ENCODE data around the gene UNC13D.
"Not testable (repeated sequence)": the region's sequence is repeated elsewhere in the genome, so short reads cannot be mapped to it uniquely, and the experiment has no call there.

The UNC13D gene

GRCh38 chr17:75872434-75873351 is 28.5 kb upstream of the UNC13D start:
- H3K27ac ChIP-seq: peak overlapping the region; percentile 51
- TF ChIP-seq, protein P1, sequence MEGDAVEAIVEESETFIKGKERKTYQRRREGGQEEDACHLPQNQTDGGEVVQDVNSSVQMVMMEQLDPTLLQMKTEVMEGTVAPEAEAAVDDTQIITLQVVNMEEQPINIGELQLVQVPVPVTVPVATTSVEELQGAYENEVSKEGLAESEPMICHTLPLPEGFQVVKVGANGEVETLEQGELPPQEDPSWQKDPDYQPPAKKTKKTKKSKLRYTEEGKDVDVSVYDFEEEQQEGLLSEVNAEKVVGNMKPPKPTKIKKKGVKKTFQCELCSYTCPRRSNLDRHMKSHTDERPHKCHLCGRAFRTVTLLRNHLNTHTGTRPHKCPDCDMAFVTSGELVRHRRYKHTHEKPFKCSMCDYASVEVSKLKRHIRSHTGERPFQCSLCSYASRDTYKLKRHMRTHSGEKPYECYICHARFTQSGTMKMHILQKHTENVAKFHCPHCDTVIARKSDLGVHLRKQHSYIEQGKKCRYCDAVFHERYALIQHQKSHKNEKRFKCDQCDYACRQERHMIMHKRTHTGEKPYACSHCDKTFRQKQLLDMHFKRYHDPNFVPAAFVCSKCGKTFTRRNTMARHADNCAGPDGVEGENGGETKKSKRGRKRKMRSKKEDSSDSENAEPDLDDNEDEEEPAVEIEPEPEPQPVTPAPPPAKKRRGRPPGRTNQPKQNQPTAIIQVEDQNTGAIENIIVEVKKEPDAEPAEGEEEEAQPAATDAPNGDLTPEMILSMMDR (conservative IDR thresholded peaks at IDR 0.05): no peak

DNA sequence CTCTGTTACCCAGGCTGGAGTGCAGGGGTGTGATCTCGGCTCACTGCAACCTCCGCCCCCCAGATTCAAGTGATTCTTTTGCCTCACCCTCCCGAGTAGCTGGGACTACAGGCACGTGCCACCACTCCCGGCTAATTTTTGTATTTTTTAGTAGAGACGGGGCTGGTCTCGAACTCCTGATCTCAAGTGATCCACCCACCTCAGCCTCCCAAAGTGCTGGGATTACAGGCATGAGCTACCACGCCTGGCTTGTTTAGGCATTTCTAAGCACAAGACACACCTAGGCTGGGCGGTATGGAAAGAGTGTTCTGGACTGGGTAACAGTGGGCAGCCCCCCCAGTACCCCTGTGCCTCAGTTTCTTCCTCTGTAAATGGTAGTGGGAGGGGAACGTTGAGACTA is 26.0 kb upstream of the UNC13D start:
- H3K27ac ChIP-seq: not testable (repeated sequence)

- TF ChIP-seq, protein P1 (conservative IDR thresholded peaks at IDR 0.05): no peak
- H3K27ac ChIP-seq: no peak overlapping the region
Observed at GRCh38 chr17:75869282-75870141, 25.3 kb upstream of the UNC13D start.

DNA sequence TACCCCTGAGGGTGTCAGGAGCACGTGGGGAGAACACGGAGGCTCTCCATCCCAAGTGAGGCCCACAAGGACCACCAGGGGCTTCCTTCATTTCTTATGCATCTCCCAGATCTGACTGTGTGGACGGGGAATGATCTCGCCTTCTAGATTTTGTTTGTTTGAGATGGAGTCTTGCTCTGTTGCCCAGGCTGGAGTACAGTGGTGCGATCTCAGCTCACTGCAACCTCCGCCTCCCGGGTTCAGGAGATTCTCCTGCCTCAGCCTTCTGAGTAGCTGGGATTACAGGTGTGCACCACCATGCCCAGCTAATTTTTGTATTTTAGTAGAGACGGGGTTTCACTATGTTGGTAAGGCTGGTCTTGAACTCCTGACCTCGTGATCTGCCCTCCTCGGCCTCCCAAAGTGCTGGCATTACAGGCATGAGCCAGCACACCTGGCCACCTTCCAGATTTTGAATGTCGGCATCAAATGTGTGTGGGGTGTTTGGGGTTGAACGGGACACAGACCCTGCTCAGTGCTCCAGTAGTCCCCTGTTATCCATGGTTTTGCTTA is 24.6 kb upstream of the UNC13D start:
- H3K27ac ChIP-seq: not testable (repeated sequence)

- H3K27ac ChIP-seq: not testable (repeated sequence)
Observed at GRCh38 chr17:75865404-75866188, 21.4 kb upstream of the UNC13D start.

DNA sequence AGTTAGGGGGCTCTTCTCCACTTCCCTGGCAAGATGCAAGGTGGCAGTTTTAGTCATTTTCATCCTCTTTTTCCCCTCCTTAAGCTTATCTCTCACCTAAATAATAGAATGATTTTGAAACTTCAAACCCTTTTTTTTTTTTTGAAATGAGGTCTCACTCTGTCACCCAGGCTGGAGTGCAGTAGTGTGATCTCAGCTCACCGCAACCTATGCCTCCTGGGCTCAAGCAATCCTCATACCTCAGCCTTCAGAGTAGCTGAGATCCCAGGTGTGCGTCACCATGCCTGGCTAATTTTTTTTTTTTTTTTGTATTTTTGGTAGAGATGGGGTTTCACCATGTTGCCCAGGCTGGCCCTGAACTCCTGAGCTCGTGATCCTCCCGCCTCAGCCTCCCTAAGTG is 20.7 kb upstream of the UNC13D start:
- H3K27ac ChIP-seq: not testable (repeated sequence)

- TF ChIP-seq, protein P1 (conservative IDR thresholded peaks at IDR 0.05): no peak
- no peak overlapping the region for H3K27ac ChIP-seq
Observed at GRCh38 chr17:75864448-75864871, 20.3 kb upstream of the UNC13D start.

GRCh38 chr17:75861927-75862317 is 17.7 kb upstream of the UNC13D start:
- H3K27ac ChIP-seq: no peak overlapping the region
- TF ChIP-seq, protein P1 (conservative IDR thresholded peaks at IDR 0.05): no peak

- not testable (repeated sequence) for H3K27ac ChIP-seq
Observed at GRCh38 chr17:75859358-75859757, 15.2 kb upstream of the UNC13D start.
